ENCODE data around the gene ACBD6.

ACBD6 gene

GRCh38 chr1:180431683-180432082, 70.7 kb downstream of the ACBD6 start:
- H3K4me2 ChIP-seq (ENCODE audit: low read length) = no peak overlapping the region
- H3K27me3 ChIP-seq (ENCODE audit: insufficient read depth, low read length) = no peaks in the 10 kb centered on the region
- H3K9ac ChIP-seq (ENCODE audit: low read length) = no peak overlapping the region
- no peak overlapping the region for H2AFZ ChIP-seq (ENCODE audit: low read length)
- no peaks in the 10 kb centered on the region for H3K9me2 ChIP-seq (ENCODE audit: low read depth, low read length)
- no peaks in the 10 kb centered on the region for H4K20me1 ChIP-seq (ENCODE audit: insufficient read depth, low read length)
- peaks cover 12% of the 10 kb centered on the region for H3K36me3 ChIP-seq (ENCODE audit: insufficient read depth, low read length)
- H3K79me2 ChIP-seq (ENCODE audit: insufficient read depth, low read length) = no peaks in the 10 kb centered on the region
- H3K9me3 ChIP-seq (ENCODE audit: low read length) = no peaks in the 10 kb centered on the region
- H3K4me3 ChIP-seq (ENCODE audit: low read depth, low read length, poor library complexity, severe bottlenecking) = no peak overlapping the region
- H3K27ac ChIP-seq (ENCODE audit: low read depth, low read length, poor library complexity, severe bottlenecking) = no peak overlapping the region
- no peaks in the 10 kb centered on the region for H3F3A ChIP-seq (ENCODE audit: insufficient read depth, low read length)
- H3K4me1 ChIP-seq (ENCODE audit: insufficient read depth, low read length, severe bottlenecking) = no peaks in the 10 kb centered on the region
- TF ChIP-seq EZH2 (IDR thresholded peaks at IDR 0.05; ENCODE audit: borderline replicate concordance, low read length) (no peak), CTCF (IDR thresholded peaks at IDR 0.05; ENCODE audit: low read length) (no peak)

GRCh38 chr1:180428782-180429695, 73.3 kb downstream of the ACBD6 start:
- Histone ChIP-seq H3K9me3 (ENCODE audit: low read length) (no peaks in the 10 kb centered on the region), H3K27me3 (ENCODE audit: insufficient read depth, low read length) (no peaks in the 10 kb centered on the region), H3K27ac (ENCODE audit: low read depth, low read length, poor library complexity, severe bottlenecking) (no peak overlapping the region), H3K9ac (ENCODE audit: low read length) (no peak overlapping the region), H3F3A (ENCODE audit: insufficient read depth, low read length) (no peaks in the 10 kb centered on the region), H3K4me2 (ENCODE audit: low read length) (no peak overlapping the region), H3K79me2 (ENCODE audit: insufficient read depth, low read length) (no peaks in the 10 kb centered on the region), H4K20me1 (ENCODE audit: insufficient read depth, low read length) (no peaks in the 10 kb centered on the region), H3K4me1 (ENCODE audit: insufficient read depth, low read length, severe bottlenecking) (peaks cover 6% of the 10 kb centered on the region), H2AFZ (ENCODE audit: low read length) (no peak overlapping the region), H3K4me3 (ENCODE audit: low read depth, low read length, poor library complexity, severe bottlenecking) (no peak overlapping the region), H3K36me3 (ENCODE audit: insufficient read depth, low read length) (peaks cover 12% of the 10 kb centered on the region), H3K9me2 (ENCODE audit: low read depth, low read length) (no peaks in the 10 kb centered on the region)
- TF ChIP-seq EZH2 (IDR thresholded peaks at IDR 0.05; ENCODE audit: borderline replicate concordance, low read length) (no peak), CTCF (IDR thresholded peaks at IDR 0.05; ENCODE audit: low read length) (no peak)

- no peaks in the 10 kb centered on the region for H3F3A ChIP-seq (ENCODE audit: insufficient read depth, low read length)
- peaks cover 6% of the 10 kb centered on the region for H3K4me1 ChIP-seq (ENCODE audit: insufficient read depth, low read length, severe bottlenecking)
- 0 out of 2 replicates have a peak, but pooled peaks cover 2% of the 10 kb centered on the region for H3K9me3 ChIP-seq (ENCODE audit: low read length)
- no peak overlapping the region for H3K4me3 ChIP-seq (ENCODE audit: low read depth, low read length, poor library complexity, severe bottlenecking)
- no peaks in the 10 kb centered on the region for H4K20me1 ChIP-seq (ENCODE audit: insufficient read depth, low read length)
- no peak overlapping the region for H3K4me2 ChIP-seq (ENCODE audit: low read length)
- TF ChIP-seq CTCF (IDR thresholded peaks at IDR 0.05; ENCODE audit: low read length) = no peak
- TF ChIP-seq EZH2 (IDR thresholded peaks at IDR 0.05; ENCODE audit: borderline replicate concordance, low read length) = no peak
- H3K36me3 ChIP-seq (ENCODE audit: insufficient read depth, low read length) = peaks cover 25% of the 10 kb centered on the region
- no peak overlapping the region for H2AFZ ChIP-seq (ENCODE audit: low read length)
- H3K9me2 ChIP-seq (ENCODE audit: low read depth, low read length) = no peaks in the 10 kb centered on the region
- H3K79me2 ChIP-seq (ENCODE audit: insufficient read depth, low read length) = no peaks in the 10 kb centered on the region
- H3K27me3 ChIP-seq (ENCODE audit: insufficient read depth, low read length) = no peaks in the 10 kb centered on the region
- H3K9ac ChIP-seq (ENCODE audit: low read length) = no peak overlapping the region
- H3K27ac ChIP-seq (ENCODE audit: low read depth, low read length, poor library complexity, severe bottlenecking) = no peak overlapping the region
Measured at GRCh38 chr1:180425952-180426351, 76.4 kb downstream of the ACBD6 start.
